Adrenal gland (tissue), 5 donors: ENCODE results near the gene MXRA8.

Experiments
- CTCF ChIP-seq, 6 experiments: fragments of 450-650 bp in 4 of 6; fragments of 200-600 bp in 2 of 6; sonication (generic) in 1 of 6; IDR thresholded peaks; 1 replicate in 5 of 6; 2 replicates in 1 of 6; pipeline versions ENCODE4 v1.5.1 to v1.8.0; 2016 to 2021; ENCODE audit warnings: antibody characterized with exemption in 6 of 6, mild to moderate bottlenecking in 2 of 6, moderate library complexity in 1 of 6
- POLR2A ChIP-seq, 2 donors: fragments of 450-650 bp; IDR thresholded peaks; one replicate each; pipeline ENCODE4 v1.6.1; 2017; ENCODE audit warnings: antibody characterized with exemption in 2 of 2, mild to moderate bottlenecking in 2 of 2, moderate library complexity in 1 of 2
- donor health status: DM: no; HTN: no; CAD: no.

GRCh38 chr1:1393014-1393413, 34.7 kb upstream of the MXRA8 start:
- TF ChIP-seq CTCF (IDR thresholded peaks at IDR 0.05) (no peak), POLR2A (IDR thresholded peaks at IDR 0.05) (no peak)
